ENCODE measurements around the gene SMOC1. TPM values are rescaled to one million over a fixed set of nuclear protein-coding genes. Genes with fewer than 3 reads are reported as not detected.

The SMOC1 gene
- total RNA-seq, 1 donor from 2014 or later = 10.9 TPM

GRCh38 chr14:69979882-69980281 is 100.7 kb downstream of the SMOC1 start:
- no peak overlapping the region for H3K27ac Mint-ChIP-seq
- no peak overlapping the region for H3K4me3 Mint-ChIP-seq (ENCODE audit: low read depth)
- H3K36me3 Mint-ChIP-seq (ENCODE audit: insufficient read depth) = no peaks in the 10 kb centered on the region
- no peaks in the 10 kb centered on the region for H3K27me3 Mint-ChIP-seq
- peaks cover 18% of the 10 kb centered on the region for H3K4me1 Mint-ChIP-seq (ENCODE audit: low read depth)
- DNase-seq (ENCODE audit: low spot score, unreplicated experiment) = no peak
- TF ChIP-seq, protein P1, sequence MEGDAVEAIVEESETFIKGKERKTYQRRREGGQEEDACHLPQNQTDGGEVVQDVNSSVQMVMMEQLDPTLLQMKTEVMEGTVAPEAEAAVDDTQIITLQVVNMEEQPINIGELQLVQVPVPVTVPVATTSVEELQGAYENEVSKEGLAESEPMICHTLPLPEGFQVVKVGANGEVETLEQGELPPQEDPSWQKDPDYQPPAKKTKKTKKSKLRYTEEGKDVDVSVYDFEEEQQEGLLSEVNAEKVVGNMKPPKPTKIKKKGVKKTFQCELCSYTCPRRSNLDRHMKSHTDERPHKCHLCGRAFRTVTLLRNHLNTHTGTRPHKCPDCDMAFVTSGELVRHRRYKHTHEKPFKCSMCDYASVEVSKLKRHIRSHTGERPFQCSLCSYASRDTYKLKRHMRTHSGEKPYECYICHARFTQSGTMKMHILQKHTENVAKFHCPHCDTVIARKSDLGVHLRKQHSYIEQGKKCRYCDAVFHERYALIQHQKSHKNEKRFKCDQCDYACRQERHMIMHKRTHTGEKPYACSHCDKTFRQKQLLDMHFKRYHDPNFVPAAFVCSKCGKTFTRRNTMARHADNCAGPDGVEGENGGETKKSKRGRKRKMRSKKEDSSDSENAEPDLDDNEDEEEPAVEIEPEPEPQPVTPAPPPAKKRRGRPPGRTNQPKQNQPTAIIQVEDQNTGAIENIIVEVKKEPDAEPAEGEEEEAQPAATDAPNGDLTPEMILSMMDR (IDR thresholded peaks at IDR 0.05; ENCODE audit: unreplicated experiment) = no peak
- H3K9me3 Mint-ChIP-seq (ENCODE audit: low read depth) = no peaks in the 10 kb centered on the region

DNA sequence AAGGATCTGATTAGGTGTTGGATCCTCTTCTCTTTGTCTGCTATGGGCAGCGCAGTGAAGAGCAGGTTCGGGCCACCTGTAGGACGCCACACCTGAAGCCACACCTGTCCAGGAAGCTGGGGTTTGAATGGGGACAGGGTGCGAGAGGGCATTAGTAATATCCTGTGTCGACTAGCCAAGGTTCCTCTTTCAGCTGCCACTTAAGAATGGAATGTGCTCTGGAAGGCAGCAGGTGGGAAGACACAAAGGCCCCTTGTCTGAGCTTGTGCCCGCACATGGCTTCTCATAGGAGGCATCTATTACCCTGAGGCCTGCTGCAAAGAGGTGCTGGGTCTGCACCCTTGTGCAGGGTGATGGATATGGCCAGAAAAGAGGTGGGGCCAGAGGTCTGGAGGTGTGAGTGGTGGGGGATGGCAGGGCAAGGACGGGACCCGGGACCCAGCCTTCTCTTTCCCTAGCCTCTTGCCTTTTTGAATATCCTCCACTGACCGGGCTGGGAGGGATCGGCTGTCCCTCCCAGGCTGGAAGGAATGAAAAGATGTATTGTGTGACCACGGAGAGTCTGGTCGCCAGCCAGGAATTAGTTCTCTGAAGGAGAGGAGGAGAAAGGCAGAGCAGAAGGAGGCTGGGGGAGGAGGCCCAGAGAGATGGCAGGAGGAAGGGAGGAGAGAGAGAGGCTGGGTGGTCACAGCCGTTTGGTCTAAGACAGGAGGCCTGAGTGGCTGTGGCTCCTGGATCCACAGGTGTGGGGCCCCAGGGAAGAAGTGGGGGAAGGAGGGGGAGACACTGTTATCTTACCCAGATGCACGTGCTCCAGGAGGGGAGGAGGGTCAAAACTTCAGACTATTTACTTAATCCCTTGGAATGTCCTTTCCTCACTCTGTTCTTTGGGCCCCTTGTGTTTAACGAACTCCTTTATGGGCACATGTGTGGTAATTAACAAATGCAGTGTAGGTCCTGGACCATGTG is 101.5 kb downstream of the SMOC1 start:
- Mint-ChIP-seq H3K9me3 (ENCODE audit: low read depth) (no peaks in the 10 kb centered on the region), H3K27me3 (no peaks in the 10 kb centered on the region), H3K27ac (peak overlapping the region; percentile 38), H3K4me1 (ENCODE audit: low read depth) (peaks cover 18% of the 10 kb centered on the region), H3K4me3 (ENCODE audit: low read depth) (no peak overlapping the region), H3K36me3 (ENCODE audit: insufficient read depth) (no peaks in the 10 kb centered on the region)
- TF ChIP-seq, protein P1 (IDR thresholded peaks at IDR 0.05; ENCODE audit: unreplicated experiment) = no peak
- DNase-seq (ENCODE audit: low spot score, unreplicated experiment) = no peak

GRCh38 chr14:69982220-69982839 is 103.1 kb downstream of the SMOC1 start:
- H3K27me3 Mint-ChIP-seq = no peaks in the 10 kb centered on the region
- TF ChIP-seq, protein P1 (IDR thresholded peaks at IDR 0.05; ENCODE audit: unreplicated experiment) = no peak

DNA sequence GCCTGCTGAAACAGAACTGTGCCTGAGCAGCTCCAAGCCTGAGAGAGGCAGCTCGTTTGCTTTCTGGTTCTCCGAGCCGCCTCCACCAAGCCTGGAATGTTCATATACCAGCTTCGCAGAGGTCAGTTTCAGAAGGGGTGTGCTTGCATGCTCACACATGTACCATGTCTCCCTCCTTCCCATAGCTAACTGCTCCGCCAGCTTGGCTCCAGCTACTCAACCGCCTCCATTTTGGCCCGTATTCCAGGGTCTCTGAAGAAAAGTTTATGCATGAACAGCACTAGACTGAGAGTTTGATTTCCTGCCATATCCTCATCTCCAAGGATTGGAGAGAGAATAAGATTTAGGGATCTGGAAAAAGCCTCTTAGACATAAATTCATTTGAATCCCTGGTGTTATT is 103.7 kb downstream of the SMOC1 start:
- TF ChIP-seq, protein P1 (IDR thresholded peaks at IDR 0.05; ENCODE audit: unreplicated experiment) = no peak
- no peaks in the 10 kb centered on the region for H3K36me3 Mint-ChIP-seq (ENCODE audit: insufficient read depth)
- H3K27me3 Mint-ChIP-seq = no peaks in the 10 kb centered on the region
- H3K4me3 Mint-ChIP-seq (ENCODE audit: low read depth) = no peak overlapping the region
- H3K4me1 Mint-ChIP-seq (ENCODE audit: low read depth) = peaks cover 22% of the 10 kb centered on the region
- no peaks in the 10 kb centered on the region for H3K9me3 Mint-ChIP-seq (ENCODE audit: low read depth)
- no peak overlapping the region for H3K27ac Mint-ChIP-seq
- DNase-seq (ENCODE audit: low spot score, unreplicated experiment) = no peak

More at GRCh38 chr14:69982220-69982839, 103.1 kb downstream of the SMOC1 start:
- H3K36me3 Mint-ChIP-seq (ENCODE audit: insufficient read depth) = no peaks in the 10 kb centered on the region
- H3K4me1 Mint-ChIP-seq (ENCODE audit: low read depth) = peaks cover 18% of the 10 kb centered on the region
- DNase-seq (ENCODE audit: low spot score, unreplicated experiment) = no peak
- H3K27ac Mint-ChIP-seq = no peak overlapping the region
- H3K9me3 Mint-ChIP-seq (ENCODE audit: low read depth) = no peaks in the 10 kb centered on the region
- H3K4me3 Mint-ChIP-seq (ENCODE audit: low read depth) = no peak overlapping the region

DNA sequence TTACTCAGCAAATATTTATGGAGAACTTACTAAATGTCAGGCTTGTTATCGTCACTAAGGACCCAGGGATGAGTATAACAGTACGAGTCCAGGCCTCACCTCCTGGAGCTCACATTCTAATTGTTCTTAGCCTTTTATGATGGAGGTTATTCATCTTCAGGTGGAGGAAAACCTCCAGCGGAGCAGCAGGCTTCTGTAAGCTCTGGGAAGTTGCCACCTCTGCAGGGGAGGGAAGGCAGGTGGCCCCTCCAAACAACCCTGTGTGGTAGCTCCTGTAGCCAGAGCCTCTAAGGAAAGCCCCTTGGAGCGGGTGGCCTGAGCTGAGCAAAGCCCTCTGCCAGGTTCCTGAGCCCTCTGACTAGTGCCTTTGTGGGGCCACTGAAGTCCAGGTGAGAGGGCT is 104.1 kb downstream of the SMOC1 start:
- H3K9me3 Mint-ChIP-seq (ENCODE audit: low read depth) = no peaks in the 10 kb centered on the region
- DNase-seq (ENCODE audit: low spot score, unreplicated experiment) = no peak
- TF ChIP-seq, protein P1 (IDR thresholded peaks at IDR 0.05; ENCODE audit: unreplicated experiment) = no peak
- no peak overlapping the region for H3K27ac Mint-ChIP-seq
- no peaks in the 10 kb centered on the region for H3K27me3 Mint-ChIP-seq
- H3K4me3 Mint-ChIP-seq (ENCODE audit: low read depth) = no peak overlapping the region
- H3K36me3 Mint-ChIP-seq (ENCODE audit: insufficient read depth) = no peaks in the 10 kb centered on the region
- H3K4me1 Mint-ChIP-seq (ENCODE audit: low read depth) = peaks cover 24% of the 10 kb centered on the region

All from progenitor cell of endocrine pancreas (in vitro differentiated cells).